ENCODE measurements around the gene RITA1. TPM values are rescaled to one million over a fixed set of nuclear protein-coding genes. Genes with fewer than 3 reads are reported as not detected.
"Not testable (repeated sequence)": the region's sequence is repeated elsewhere in the genome, so short reads cannot be mapped to it uniquely, and the experiment has no call there.

The RITA1 gene
- total RNA-seq, 1 experiment from 2014 or later: 20.7 TPM

- TF ChIP-seq REST (IDR thresholded peaks at IDR 0.05; ENCODE audit: low read depth) (no peak), EGR1 (IDR thresholded peaks at IDR 0.05; ENCODE audit: low read depth) (no peak), TCF7L2 (IDR thresholded peaks at IDR 0.05; ENCODE audit: borderline replicate concordance, extremely low read depth, insufficient read depth, insufficient read length) (no peak)
Measured at GRCh38 chr12:113204804-113205203, 19.3 kb downstream of the RITA1 start (continued).

- intact Hi-C loops (cut with micrococcal nuclease); H3K9me2 ChIP-seq (ENCODE audit: insufficient read depth); H4K20me1 ChIP-seq (ENCODE audit: insufficient read depth); H3K79me2 ChIP-seq (ENCODE audit: insufficient read depth, low read length); ATAC-seq; H3K9me3 ChIP-seq (ENCODE audit: control insufficient read depth in 1 of 2, insufficient read depth in 1 of 2, low read depth in 1 of 2, low read length in 2 of 2); H3K27me3 ChIP-seq (ENCODE audit: insufficient read depth, low read length); H3K4me2 ChIP-seq (ENCODE audit: low read length); BruUV-seq (replicated peaks); RAD21 ChIA-PET (ENCODE audit: low non-redundant PET in 1 of 2, low total read pairs in 2 of 2, uncharacterized antibody in 2 of 2, unreplicated experiment in 2 of 2); H3K4me3 ChIP-seq (replicated peaks in 1 of 2; ENCODE audit: low read depth in 1 of 2, low read length in 2 of 2); POLR2A ChIA-PET; H3K9ac ChIP-seq (ENCODE audit: low read length); CTCF ChIA-PET; H2AFZ ChIP-seq (ENCODE audit: low read depth, low read length, poor library complexity, severe bottlenecking); H3K36me3 ChIP-seq (ENCODE audit: control insufficient read depth in 1 of 2, insufficient read depth in 2 of 2, low read length in 2 of 2); DNase-seq (ENCODE audit: low read depth, low spot score): not testable (repeated sequence)
- H3K27ac ChIP-seq (ENCODE audit: low read depth, low read length): peak overlapping the region; percentile 34; the same call in 1 of the 2 replicates
- peaks cover 18 to 24% of the 10 kb centered on the region in 2 experiments for H3K4me1 ChIP-seq (ENCODE audit: control insufficient read depth in 1 of 2, insufficient read depth in 2 of 2, low read length in 2 of 2)
Measured at GRCh38 chr12:113206802-113207201, 21.3 kb downstream of the RITA1 start.

GRCh38 chr12:113207613-113208040, 22.1 kb downstream of the RITA1 start:
- H4K20me1 ChIP-seq (ENCODE audit: insufficient read depth): no peaks in the 10 kb centered on the region
- no peaks in the 10 kb centered on the region for H3K27me3 ChIP-seq (ENCODE audit: insufficient read depth, low read length)
- ChIA-PET RAD21 (ENCODE audit: low non-redundant PET in 1 of 2, low total read pairs in 2 of 2, uncharacterized antibody in 2 of 2, unreplicated experiment in 2 of 2) (no interaction called here), POLR2A (no interaction called here), CTCF (no interaction called here)
- H2AFZ ChIP-seq (ENCODE audit: low read depth, low read length, poor library complexity, severe bottlenecking): no peak overlapping the region
- ATAC-seq: no peak
- no peak overlapping the region for H3K9ac ChIP-seq (ENCODE audit: low read length)
- H3K36me3 ChIP-seq (ENCODE audit: control insufficient read depth in 1 of 2, insufficient read depth in 2 of 2, low read length in 2 of 2): no peaks in the 10 kb centered on the region
- no peak overlapping the region for H3K27ac ChIP-seq (ENCODE audit: low read depth, low read length)
- no peak for DNase-seq (ENCODE audit: low read depth, low spot score)
- no peaks in the 10 kb centered on the region for H3K9me2 ChIP-seq (ENCODE audit: insufficient read depth)
- H3K4me3 ChIP-seq (replicated peaks in 1 of 2; ENCODE audit: low read depth in 1 of 2, low read length in 2 of 2): no peak overlapping the region
- intact Hi-C loops (cut with micrococcal nuclease): no loop called here
- H3K79me2 ChIP-seq (ENCODE audit: insufficient read depth, low read length): no peaks in the 10 kb centered on the region
- BruUV-seq (replicated peaks): no TSS peak
- H3K9me3 ChIP-seq (ENCODE audit: control insufficient read depth in 1 of 2, insufficient read depth in 1 of 2, low read depth in 1 of 2, low read length in 2 of 2): no peaks in the 10 kb centered on the region
- H3K4me1 ChIP-seq (ENCODE audit: control insufficient read depth in 1 of 2, insufficient read depth in 2 of 2, low read length in 2 of 2): peaks cover 18 to 24% of the 10 kb centered on the region in 2 experiments
- H3K4me2 ChIP-seq (ENCODE audit: low read length): no peak overlapping the region
- no peak for TF ChIP-seq ZFX (IDR thresholded peaks at IDR 0.05)
- no peak for TF ChIP-seq CBX3 (IDR thresholded peaks at IDR 0.05; ENCODE audit: low read depth)
- TF ChIP-seq CTCF (IDR thresholded peaks at IDR 0.05 in 2 of 3, conservative IDR thresholded peaks at IDR 0.05 in 1 of 3; ENCODE audit: borderline replicate concordance in 1 of 3, insufficient read depth in 1 of 3, low read depth in 2 of 3, low read length in 2 of 3): no peak
- TF ChIP-seq ATF3 (IDR thresholded peaks at IDR 0.05): no peak
- TF ChIP-seq EZH2phosphoT487 (IDR thresholded peaks at IDR 0.05; ENCODE audit: borderline replicate concordance): no peak
- TF ChIP-seq POLR2AphosphoS5 (IDR thresholded peaks at IDR 0.05; ENCODE audit: low read depth, low read length): no peak
- no peak for TF ChIP-seq CEBPB (IDR thresholded peaks at IDR 0.05; ENCODE audit: low read depth)
- no peak for TF ChIP-seq ZNF274 (IDR thresholded peaks at IDR 0.05; ENCODE audit: low read depth, low read length)
- TF ChIP-seq EZH2 (IDR thresholded peaks at IDR 0.05): no peak
- no peak for TF ChIP-seq MAX (IDR thresholded peaks at IDR 0.05)
